IPS-18a (cell line): ENCODE measurements around the gene DSCAM.

Source experiments
- H3K27ac ChIP-seq: one replicate; pipeline ENCODE4 v1.5.1; 2013; ENCODE audit warnings: low read length
- H3K27me3 ChIP-seq: one replicate; pipeline ENCODE4 v1.6.1; 2013; ENCODE audit warnings: mild to moderate bottlenecking, low read length; ENCODE audit not compliant: control insufficient read depth, insufficient read depth
- H3K36me3 ChIP-seq: one replicate; pipeline ENCODE4 v1.6.1; 2013; ENCODE audit warnings: low read depth, low read length; ENCODE audit not compliant: control insufficient read depth
- H3K4me1 ChIP-seq: one replicate; pipeline ENCODE4 v1.6.1; 2013; ENCODE audit warnings: low read depth, low read length; ENCODE audit not compliant: control insufficient read depth
- H3K4me3 ChIP-seq: one replicate; pipeline ENCODE4 v1.5.1; 2013; ENCODE audit warnings: low read length
- H3K9ac ChIP-seq: one replicate; pipeline ENCODE4 v1.6.1; 2013; ENCODE audit warnings: mild to moderate bottlenecking, low read length, moderate library complexity
- H3K9me3 ChIP-seq: one replicate; pipeline ENCODE4 v1.6.1; 2013; ENCODE audit warnings: low read depth, low read length; ENCODE audit not compliant: control insufficient read depth

The DSCAM gene

GRCh38 chr21:40678681-40679284, 168.2 kb downstream of the DSCAM start:
- Histone ChIP-seq H3K4me3 (no peak overlapping the region), H3K9ac (no peak overlapping the region), H3K4me1 (no peaks in the 10 kb centered on the region), H3K27me3 (no peaks in the 10 kb centered on the region), H3K27ac (no peak overlapping the region), H3K36me3 (no peaks in the 10 kb centered on the region), H3K9me3 (no peaks in the 10 kb centered on the region)

DNA sequence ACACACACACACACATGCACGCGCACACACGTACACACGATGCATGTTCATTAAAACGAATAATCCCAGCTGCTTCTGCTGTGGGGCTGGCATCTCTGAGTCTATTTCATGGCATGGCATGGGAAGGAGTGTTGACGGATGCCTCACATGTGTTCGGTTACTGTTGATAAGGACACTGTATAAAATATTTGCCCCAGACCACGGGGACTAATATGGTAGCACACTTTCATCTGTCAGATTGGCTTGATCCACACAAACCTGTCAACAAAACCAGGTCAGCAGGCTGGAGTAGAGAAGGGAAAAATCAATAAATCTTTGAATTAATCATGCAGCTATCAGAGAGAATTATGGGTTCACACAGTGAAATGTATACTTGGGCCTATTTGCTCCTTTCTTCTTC, 171.9 kb downstream of the DSCAM start:
- Histone ChIP-seq H3K9ac (no peak overlapping the region), H3K4me3 (no peak overlapping the region), H3K27me3 (no peaks in the 10 kb centered on the region), H3K27ac (no peak overlapping the region), H3K4me1 (no peaks in the 10 kb centered on the region), H3K9me3 (no peaks in the 10 kb centered on the region), H3K36me3 (no peaks in the 10 kb centered on the region)

GRCh38 chr21:40672602-40673001, 174.4 kb downstream of the DSCAM start:
- Histone ChIP-seq H3K27ac (no peak overlapping the region), H3K27me3 (no peaks in the 10 kb centered on the region), H3K4me1 (peaks cover 6% of the 10 kb centered on the region), H3K9ac (no peak overlapping the region), H3K36me3 (no peaks in the 10 kb centered on the region), H3K4me3 (no peak overlapping the region), H3K9me3 (no peaks in the 10 kb centered on the region)

GRCh38 chr21:40671716-40672115, 175.2 kb downstream of the DSCAM start:
- Histone ChIP-seq H3K36me3 (no peaks in the 10 kb centered on the region), H3K27me3 (no peaks in the 10 kb centered on the region), H3K9ac (no peak overlapping the region), H3K9me3 (no peaks in the 10 kb centered on the region), H3K27ac (no peak overlapping the region), H3K4me3 (no peak overlapping the region), H3K4me1 (peaks cover 6% of the 10 kb centered on the region)

- H3K27ac ChIP-seq, result no peak overlapping the region
- H3K9me3 ChIP-seq, result no peaks in the 10 kb centered on the region
- H3K27me3 ChIP-seq, result no peaks in the 10 kb centered on the region
- H3K4me3 ChIP-seq, result no peak overlapping the region
- peaks cover 6% of the 10 kb centered on the region for H3K4me1 ChIP-seq
- no peaks in the 10 kb centered on the region for H3K36me3 ChIP-seq
- H3K9ac ChIP-seq, result no peak overlapping the region
Measured at GRCh38 chr21:40668555-40669275, 178.2 kb downstream of the DSCAM start.

- no peak overlapping the region for H3K27ac ChIP-seq
Measured at GRCh38 chr21:40667967-40668366, 179.0 kb downstream of the DSCAM start.

GRCh38 chr21:40662889-40663288, 184.1 kb downstream of the DSCAM start:
- no peaks in the 10 kb centered on the region for H3K9me3 ChIP-seq
- H3K9ac ChIP-seq, result no peak overlapping the region
- H3K27ac ChIP-seq, result no peak overlapping the region
- no peak overlapping the region for H3K4me3 ChIP-seq
- H3K27me3 ChIP-seq, result no peaks in the 10 kb centered on the region
- H3K4me1 ChIP-seq, result no peaks in the 10 kb centered on the region
- no peaks in the 10 kb centered on the region for H3K36me3 ChIP-seq

More at GRCh38 chr21:40667967-40668366, 179.0 kb downstream of the DSCAM start:
- Histone ChIP-seq H3K9ac (no peak overlapping the region), H3K27me3 (no peaks in the 10 kb centered on the region), H3K9me3 (no peaks in the 10 kb centered on the region), H3K36me3 (no peaks in the 10 kb centered on the region), H3K4me1 (peaks cover 6% of the 10 kb centered on the region), H3K4me3 (no peak overlapping the region)

- Histone ChIP-seq H3K9ac (no peak overlapping the region), H3K27me3 (no peaks in the 10 kb centered on the region), H3K36me3 (no peaks in the 10 kb centered on the region), H3K9me3 (no peaks in the 10 kb centered on the region), H3K27ac (no peak overlapping the region), H3K4me1 (no peaks in the 10 kb centered on the region), H3K4me3 (no peak overlapping the region)
Measured at GRCh38 chr21:40660461-40660860, 186.5 kb downstream of the DSCAM start.

DNA sequence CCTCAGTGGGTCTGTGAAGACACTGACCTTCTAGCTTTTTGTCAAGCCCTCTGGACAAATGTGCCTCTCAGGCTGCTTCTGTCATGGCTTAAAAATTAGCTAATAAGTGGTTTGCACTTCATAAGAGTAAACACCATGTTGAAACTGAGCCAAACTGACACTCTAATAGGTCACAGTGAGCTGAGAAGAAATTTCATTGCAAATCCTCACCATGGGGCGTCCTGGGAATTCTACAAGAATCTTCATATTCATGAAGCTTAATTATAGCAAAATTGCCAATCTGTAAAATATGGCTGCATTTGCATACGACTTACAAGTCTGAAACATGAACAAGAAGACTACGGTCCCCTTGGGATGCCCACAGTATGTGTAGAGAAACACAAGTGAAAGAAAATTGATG, 188.6 kb downstream of the DSCAM start:
- Histone ChIP-seq H3K9me3 (no peaks in the 10 kb centered on the region), H3K36me3 (no peaks in the 10 kb centered on the region), H3K4me1 (no peaks in the 10 kb centered on the region), H3K27me3 (no peaks in the 10 kb centered on the region), H3K27ac (no peak overlapping the region), H3K4me3 (no peak overlapping the region), H3K9ac (no peak overlapping the region)

GRCh38 chr21:40652436-40652835, 194.5 kb downstream of the DSCAM start:
- Histone ChIP-seq H3K4me1 (no peaks in the 10 kb centered on the region), H3K9me3 (peaks cover 4% of the 10 kb centered on the region), H3K4me3 (no peak overlapping the region), H3K27ac (no peak overlapping the region), H3K27me3 (no peaks in the 10 kb centered on the region), H3K9ac (no peak overlapping the region), H3K36me3 (no peaks in the 10 kb centered on the region)

- H3K27ac ChIP-seq, result no peak overlapping the region
- no peaks in the 10 kb centered on the region for H3K36me3 ChIP-seq
- no peak overlapping the region for H3K9ac ChIP-seq
- no peaks in the 10 kb centered on the region for H3K4me1 ChIP-seq
- H3K9me3 ChIP-seq, result peaks cover 4% of the 10 kb centered on the region
- no peaks in the 10 kb centered on the region for H3K27me3 ChIP-seq
- H3K4me3 ChIP-seq, result no peak overlapping the region
Measured at GRCh38 chr21:40647706-40648105, 199.3 kb downstream of the DSCAM start.

GRCh38 chr21:40646651-40647050, 200.3 kb downstream of the DSCAM start:
- Histone ChIP-seq H3K27ac (no peak overlapping the region), H3K4me1 (no peaks in the 10 kb centered on the region), H3K4me3 (no peak overlapping the region), H3K36me3 (no peaks in the 10 kb centered on the region), H3K9ac (no peak overlapping the region), H3K27me3 (no peaks in the 10 kb centered on the region), H3K9me3 (peaks cover 4% of the 10 kb centered on the region)
